Tibial nerve (tissue), 3 donors: ENCODE measurements around the gene CDH7.

Experiments
- POLR2A ChIP-seq, 2 donors: fragments of 450-650 bp; IDR thresholded peaks; one replicate each; pipeline ENCODE4 v1.6.1; 2017; ENCODE audit warnings: antibody characterized with exemption in 2 of 2, mild to moderate bottlenecking in 2 of 2, moderate library complexity in 2 of 2
- TF ChIP-seq, protein P1 (sequence below), 5 experiments: fragments of 200-600 bp in 3 of 5; fragments of 450-650 bp in 2 of 5; sonication (generic) in 3 of 5; IDR thresholded peaks; one replicate each; pipeline ENCODE4 v1.5.1; 2016 to 2019; ENCODE audit warnings: antibody characterized with exemption in 5 of 5, mild to moderate bottlenecking in 3 of 5, moderate library complexity in 2 of 5

DNA sequence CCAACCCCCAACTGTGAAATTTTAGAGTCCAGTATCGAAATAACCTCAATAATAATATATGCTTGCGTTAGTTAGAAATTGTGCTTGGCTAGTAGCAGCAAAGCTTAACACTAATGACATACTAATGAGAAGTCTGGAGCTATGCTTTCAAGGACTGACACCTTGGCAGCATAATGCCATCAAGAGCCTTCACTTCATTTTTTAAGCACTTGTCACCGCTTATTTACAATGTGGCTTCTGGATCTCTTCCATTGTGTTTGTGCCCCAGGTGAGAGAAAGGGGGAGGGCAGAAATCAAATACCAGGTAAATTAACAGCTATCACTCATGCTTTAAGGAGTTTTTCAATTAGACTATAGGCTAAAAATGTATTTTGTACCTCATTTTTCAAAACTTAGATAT lies 101.5 kb downstream of the CDH7 start:
- TF ChIP-seq, protein P1, sequence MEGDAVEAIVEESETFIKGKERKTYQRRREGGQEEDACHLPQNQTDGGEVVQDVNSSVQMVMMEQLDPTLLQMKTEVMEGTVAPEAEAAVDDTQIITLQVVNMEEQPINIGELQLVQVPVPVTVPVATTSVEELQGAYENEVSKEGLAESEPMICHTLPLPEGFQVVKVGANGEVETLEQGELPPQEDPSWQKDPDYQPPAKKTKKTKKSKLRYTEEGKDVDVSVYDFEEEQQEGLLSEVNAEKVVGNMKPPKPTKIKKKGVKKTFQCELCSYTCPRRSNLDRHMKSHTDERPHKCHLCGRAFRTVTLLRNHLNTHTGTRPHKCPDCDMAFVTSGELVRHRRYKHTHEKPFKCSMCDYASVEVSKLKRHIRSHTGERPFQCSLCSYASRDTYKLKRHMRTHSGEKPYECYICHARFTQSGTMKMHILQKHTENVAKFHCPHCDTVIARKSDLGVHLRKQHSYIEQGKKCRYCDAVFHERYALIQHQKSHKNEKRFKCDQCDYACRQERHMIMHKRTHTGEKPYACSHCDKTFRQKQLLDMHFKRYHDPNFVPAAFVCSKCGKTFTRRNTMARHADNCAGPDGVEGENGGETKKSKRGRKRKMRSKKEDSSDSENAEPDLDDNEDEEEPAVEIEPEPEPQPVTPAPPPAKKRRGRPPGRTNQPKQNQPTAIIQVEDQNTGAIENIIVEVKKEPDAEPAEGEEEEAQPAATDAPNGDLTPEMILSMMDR (IDR thresholded peaks at IDR 0.05): no peak
- no peak for TF ChIP-seq POLR2A (IDR thresholded peaks at IDR 0.05)
